NOMO-1 treated with dmso at 0.1 percent for 144 hours (cell line): ENCODE data around the gene LEPR.
"Not testable (repeated sequence)": the region's sequence is repeated elsewhere in the genome, so short reads cannot be mapped to it uniquely, and the experiment has no call there.

ENCODE experiments used
- DNase-seq: peaks from one replicate; lab custom pipeline; 2025; ENCODE audit not compliant: unreplicated experiment; lab: John Stamatoyannopoulos, UW

Gene LEPR, protein sequence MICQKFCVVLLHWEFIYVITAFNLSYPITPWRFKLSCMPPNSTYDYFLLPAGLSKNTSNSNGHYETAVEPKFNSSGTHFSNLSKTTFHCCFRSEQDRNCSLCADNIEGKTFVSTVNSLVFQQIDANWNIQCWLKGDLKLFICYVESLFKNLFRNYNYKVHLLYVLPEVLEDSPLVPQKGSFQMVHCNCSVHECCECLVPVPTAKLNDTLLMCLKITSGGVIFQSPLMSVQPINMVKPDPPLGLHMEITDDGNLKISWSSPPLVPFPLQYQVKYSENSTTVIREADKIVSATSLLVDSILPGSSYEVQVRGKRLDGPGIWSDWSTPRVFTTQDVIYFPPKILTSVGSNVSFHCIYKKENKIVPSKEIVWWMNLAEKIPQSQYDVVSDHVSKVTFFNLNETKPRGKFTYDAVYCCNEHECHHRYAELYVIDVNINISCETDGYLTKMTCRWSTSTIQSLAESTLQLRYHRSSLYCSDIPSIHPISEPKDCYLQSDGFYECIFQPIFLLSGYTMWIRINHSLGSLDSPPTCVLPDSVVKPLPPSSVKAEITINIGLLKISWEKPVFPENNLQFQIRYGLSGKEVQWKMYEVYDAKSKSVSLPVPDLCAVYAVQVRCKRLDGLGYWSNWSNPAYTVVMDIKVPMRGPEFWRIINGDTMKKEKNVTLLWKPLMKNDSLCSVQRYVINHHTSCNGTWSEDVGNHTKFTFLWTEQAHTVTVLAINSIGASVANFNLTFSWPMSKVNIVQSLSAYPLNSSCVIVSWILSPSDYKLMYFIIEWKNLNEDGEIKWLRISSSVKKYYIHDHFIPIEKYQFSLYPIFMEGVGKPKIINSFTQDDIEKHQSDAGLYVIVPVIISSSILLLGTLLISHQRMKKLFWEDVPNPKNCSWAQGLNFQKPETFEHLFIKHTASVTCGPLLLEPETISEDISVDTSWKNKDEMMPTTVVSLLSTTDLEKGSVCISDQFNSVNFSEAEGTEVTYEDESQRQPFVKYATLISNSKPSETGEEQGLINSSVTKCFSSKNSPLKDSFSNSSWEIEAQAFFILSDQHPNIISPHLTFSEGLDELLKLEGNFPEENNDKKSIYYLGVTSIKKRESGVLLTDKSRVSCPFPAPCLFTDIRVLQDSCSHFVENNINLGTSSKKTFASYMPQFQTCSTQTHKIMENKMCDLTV

DNA sequence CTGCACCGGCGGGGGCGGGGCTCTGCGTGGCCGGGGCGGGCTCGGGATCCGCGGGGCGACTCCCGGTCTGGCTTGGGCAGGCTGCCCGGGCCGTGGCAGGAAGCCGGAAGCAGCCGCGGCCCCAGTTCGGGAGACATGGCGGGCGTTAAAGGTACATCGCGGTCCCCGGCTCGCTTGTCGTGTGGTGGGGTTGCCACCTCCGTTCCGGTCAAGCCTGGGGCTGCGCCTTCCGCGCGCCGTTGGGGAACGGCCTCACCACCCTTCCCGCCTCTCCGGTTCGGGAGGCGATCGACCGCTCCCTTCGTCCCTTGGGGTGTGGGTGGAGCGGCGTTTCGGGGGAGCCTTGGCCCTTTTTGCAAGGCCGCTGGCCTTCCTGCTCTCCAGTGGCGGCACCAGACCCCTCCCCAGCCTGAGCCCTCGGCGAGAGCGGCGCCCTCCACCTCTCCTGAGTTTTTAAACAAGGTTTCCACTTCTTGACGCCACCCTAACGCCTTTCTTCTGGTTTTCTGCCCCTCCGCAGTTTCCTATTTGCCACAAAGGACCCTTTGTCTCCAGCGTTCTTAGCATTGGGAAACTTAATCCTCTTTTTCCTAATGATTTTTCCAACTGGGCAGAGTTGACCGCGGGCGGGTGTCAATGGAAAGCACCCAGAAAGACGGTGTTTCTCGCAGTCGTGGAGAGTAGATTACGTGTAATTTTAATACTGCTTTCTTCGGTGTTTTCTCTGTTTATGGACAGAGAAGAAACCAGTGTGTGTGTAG is at the start of gene LEPR, which contains the start of gene LEPROT:
Gene LEPR, plus strand, starts transcription at position 79 of the 761 bp plus-strand sequence. CDS start 144,898 bp downstream, outside the sequence.
Gene LEPROT, plus strand, starts transcription at position 79 of the 761 bp plus-strand sequence. Its CDS starts 57 bp downstream, at position 136.
- DNase-seq, result peak; percentile 64

DNA sequence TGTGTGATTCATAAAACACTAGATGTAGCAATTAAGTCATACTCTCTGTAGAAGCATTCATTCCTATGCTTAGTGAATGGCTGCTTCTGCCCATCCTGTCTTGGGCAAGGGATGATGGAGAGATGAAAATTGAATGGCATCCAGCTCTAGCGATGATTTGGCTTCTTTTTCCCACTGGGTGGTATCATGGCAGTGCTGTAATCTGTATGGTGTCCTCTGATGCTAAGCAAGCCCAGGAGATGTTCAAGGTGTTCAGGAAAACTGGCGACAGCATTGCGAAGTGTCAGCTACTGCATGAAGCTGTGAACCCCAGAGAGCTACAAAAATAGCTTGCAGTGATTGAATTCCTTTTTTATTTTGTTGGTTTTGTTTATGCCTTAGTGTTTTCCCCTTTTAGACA is 48.9 kb upstream of the LEPR start:
- DNase-seq, result no peak

- no peak for DNase-seq
These were observed 47.9 kb upstream of the LEPR start for GRCh38 chr1:65372557-65372956.

DNA sequence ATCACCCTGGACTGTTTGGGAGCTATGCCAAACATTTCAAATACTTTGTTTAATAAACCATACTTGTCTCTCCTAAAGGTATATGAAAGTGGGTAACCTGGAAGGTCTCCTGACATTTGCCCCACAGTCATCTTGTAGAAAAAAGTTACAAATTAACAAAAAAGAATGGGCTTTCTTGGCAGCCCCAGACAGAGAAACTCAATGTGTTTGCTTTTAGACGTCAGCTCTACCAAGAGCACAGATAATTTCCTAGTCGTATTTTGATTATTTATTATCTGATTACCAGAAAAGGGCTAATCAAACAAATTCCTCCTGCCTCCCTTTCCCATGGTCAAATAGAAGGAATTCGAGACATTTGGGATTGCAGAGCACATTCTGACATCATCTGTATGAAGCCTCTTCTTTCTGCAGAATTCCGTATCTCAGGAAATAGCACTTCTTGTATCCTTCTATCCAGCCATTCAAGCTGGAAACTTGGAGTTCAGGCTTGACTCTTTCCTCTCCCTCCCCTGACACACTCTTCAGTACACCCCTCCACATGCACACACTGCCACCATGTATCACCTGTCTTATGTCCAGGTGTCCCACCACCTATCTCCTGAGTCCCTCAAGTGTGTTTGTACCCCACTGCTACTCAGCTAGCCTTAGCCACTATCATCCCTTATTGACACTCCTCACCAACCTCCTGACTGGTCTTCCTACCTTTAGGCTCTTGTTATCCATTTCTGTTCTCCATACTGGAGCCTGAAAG is 42.8 kb upstream of the LEPR start:
- DNase-seq, result no peak

- DNase-seq, result no peak
These were observed 42.1 kb upstream of the LEPR start for GRCh38 chr1:65378247-65378946.

DNA sequence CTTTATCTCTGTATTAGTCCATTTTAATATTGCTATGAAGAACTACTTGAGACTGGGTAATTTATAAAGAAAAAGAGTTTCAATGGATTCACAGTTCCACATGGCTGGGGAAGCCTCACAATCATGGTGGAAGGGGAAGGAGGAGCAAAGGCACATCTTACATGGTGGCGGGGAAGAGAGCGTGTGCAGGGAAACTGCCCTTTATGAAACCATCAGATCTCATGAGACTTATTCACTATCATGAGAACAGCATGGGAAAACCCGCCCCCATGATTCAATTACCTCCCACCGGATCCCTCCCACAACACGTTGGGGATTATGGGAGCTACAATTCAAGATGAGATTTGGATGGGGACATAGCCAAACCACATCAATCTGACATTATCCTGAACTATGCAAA is 36.0 kb upstream of the LEPR start:
- DNase-seq, result not testable (repeated sequence)

DNA sequence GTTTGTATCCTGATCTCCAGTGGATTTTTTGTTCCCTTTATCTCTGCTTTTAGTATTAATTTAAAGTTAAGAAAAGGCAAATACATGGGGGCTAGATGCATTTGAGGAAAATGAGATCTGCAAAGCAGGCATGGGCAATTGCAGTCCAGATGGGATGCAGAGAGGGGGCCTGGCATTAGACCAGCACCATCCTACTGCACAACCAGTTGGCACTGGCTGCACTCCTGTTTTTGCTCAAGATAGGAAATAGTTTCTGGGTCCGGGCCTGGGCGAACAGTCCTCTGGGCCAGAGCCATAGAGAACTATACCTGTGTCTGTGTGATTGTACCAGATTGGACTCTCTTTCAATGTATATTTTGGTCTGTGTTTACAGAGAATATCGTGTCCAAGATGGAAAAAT is 34.0 kb upstream of the LEPR start:
- no peak for DNase-seq

GRCh38 chr1:65387821-65388220 is 32.6 kb upstream of the LEPR start:
- no peak for DNase-seq

GRCh38 chr1:65388908-65389695 is 31.4 kb upstream of the LEPR start:
- no peak for DNase-seq

GRCh38 chr1:65392497-65392896 is 28.0 kb upstream of the LEPR start:
- no peak for DNase-seq

GRCh38 chr1:65393347-65393746 is 27.1 kb upstream of the LEPR start:
- no peak for DNase-seq

GRCh38 chr1:65393928-65394327 is 26.5 kb upstream of the LEPR start:
- no peak for DNase-seq

DNA sequence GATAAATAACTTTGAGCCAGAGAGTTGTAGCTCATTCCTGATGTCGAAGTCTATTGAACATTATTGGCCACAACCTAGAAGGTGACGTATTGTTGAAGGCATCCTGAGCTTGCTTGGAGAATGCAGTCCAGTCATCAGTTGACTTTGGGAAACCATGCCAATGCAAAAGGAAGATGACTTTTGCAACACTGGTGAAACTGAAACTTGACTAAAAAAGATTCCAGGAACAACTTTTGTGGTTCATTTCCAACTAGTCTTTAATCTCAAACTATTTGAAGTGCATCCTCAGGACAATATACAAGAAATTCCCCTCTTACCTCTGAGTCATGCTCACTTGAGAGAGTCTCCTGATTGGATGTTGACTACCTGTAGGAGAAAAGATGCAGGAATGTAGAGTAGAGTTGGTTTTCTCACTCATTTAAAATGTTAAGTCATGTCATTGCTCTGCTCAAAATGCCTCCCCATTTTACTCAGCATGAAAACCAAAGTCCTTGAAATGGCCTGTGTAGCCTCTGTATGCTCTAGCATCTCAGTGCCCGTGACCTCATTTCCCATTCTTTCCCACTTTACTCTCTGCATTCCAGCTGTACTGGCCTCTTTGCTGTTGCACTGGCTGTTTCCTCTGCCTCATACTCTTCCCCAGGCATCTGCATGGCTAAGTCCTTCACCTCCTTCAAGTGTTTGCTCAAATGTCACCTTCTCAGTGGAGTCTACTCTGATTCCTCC is 24.4 kb upstream of the LEPR start:
- DNase-seq, result no peak

DNA sequence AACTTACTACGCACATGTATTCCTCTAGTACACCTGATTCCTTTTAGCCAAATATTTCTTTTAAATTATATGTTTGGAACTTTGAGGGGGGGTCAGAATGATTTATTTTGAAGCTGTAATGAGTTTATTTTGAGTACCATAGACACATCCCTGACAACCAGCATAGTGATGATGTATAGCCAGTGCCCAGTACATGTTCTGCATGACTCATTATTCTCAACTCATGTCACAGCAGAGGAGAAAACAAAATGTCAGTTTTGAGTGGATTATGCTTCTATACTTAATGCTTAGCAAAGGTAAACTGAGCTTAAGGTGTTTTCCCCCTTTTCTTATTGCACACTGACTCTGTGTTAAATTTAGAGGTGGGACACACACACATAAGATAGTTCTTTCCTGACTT is 22.4 kb upstream of the LEPR start:
- DNase-seq, result no peak

DNA sequence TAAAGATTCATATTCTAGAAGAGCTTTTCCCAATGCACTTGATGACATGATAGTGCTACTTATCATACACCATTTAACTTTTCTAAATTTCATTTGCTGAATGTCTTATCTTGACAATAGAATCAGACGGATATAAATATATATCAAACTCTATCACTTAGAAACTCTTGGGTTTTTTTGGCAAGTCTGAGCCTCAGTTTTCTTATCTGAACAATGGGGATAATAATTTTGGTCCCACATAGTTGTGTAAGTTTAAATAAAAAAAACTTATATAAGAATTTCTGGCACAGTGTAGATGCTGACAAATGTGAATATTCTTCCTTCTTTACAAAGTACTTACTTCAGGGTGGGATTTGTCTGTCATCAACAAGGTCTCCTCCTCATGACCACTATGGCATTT is 21.5 kb upstream of the LEPR start:
- no peak for DNase-seq

DNA sequence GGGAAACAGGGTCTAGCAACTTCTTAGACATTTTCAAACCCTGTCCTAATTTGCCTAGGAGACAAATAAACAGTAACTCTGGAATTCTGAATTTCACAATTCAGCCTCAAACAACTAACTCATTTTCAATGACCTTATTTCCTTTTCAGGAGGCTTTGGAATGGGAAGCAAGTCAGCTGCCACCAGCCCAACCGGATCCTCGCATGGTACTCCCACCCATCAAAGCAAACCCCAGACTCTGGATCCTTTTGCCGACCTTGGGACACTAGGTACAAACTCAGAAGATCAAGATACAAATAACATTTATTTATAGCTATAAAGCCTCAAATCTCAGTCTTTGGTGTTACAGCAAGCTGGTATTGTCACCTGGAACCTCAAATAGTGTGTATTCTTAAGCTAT is 18.9 kb upstream of the LEPR start:
- no peak for DNase-seq

DNA sequence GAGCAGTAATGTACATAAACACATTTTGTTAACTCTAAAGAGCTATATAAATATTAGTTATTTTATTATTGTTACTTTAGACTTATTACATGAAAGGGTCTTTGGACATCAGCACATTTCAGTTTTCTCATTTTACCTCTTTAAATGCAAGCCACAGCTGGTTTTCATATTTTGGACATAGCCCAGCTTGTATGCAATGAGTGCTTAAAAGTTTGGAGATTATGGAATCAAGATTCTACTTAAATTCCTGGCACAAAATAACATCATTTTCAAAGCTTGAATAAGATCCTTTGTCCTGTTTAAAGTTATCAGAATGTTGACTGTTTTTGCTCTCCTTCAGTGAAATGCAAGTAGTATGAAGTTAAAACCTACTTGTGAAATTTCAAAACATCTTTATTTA is 15.5 kb upstream of the LEPR start:
- DNase-seq, result no peak

GRCh38 chr1:65407877-65408276 is 12.6 kb upstream of the LEPR start:
- no peak for DNase-seq
